Body of pancreas (tissue), 4 donors: ENCODE measurements around the gene JCAD. TPM values are rescaled to one million over a fixed set of nuclear protein-coding genes. Genes with fewer than 3 reads are reported as not detected.

Source experiments
- ATAC-seq: fragments of 150-250 bp; one replicate; pipeline ENCODE4 v1.9.1; 2016
- DNase-seq, 4 donors: peaks; one replicate each; pipeline ENCODE4 v3.0.0-alpha.2; 2019
- H3K27ac ChIP-seq, 4 donors: fragments of 200-600 bp; sonication (generic); 1 replicate in 3 of 4; 2 replicates in 1 of 4; pipeline versions ENCODE4 v1.5.1 to v1.6.1; 2016 to 2019; ENCODE audit warnings: mild to moderate bottlenecking in 1 of 4, mixed read lengths in 1 of 4, moderate library complexity in 1 of 4
- H3K27me3 ChIP-seq, 2 donors: fragments of 200-600 bp; sonication (generic); one replicate each; pipeline ENCODE4 v1.6.0; 2016; ENCODE audit warnings: mild to moderate bottlenecking in 1 of 2
- H3K36me3 ChIP-seq, 2 donors: fragments of 200-600 bp; sonication (generic); replicated peaks in 1 of 2; 2 replicates each; pipeline ENCODE4 v1.5.1; 2016; ENCODE audit warnings: low read depth in 2 of 2; ENCODE audit not compliant: insufficient read depth in 1 of 2
- H3K4me1 ChIP-seq: fragments of 200-600 bp; sonication (generic); one replicate; pipeline ENCODE4 v1.6.0; 2016
- H3K4me3 ChIP-seq, 2 donors: fragments of 200-600 bp; sonication (generic); 1 replicate in 1 of 2; 2 replicates in 1 of 2; pipeline ENCODE4 v1.5.1; 2016 to 2019
- H3K9me3 ChIP-seq, 3 donors: fragments of 200-600 bp; sonication (generic); 1 replicate in 2 of 3; 2 replicates in 1 of 3; pipeline ENCODE4 v1.5.1; 2016
- CTCF ChIP-seq, 7 experiments: fragments of 450-650 bp in 4 of 7; fragments of 200-600 bp in 3 of 7; sonication (generic) in 3 of 7; IDR thresholded peaks; one replicate each; pipeline ENCODE4 v1.5.1; 2016 to 2019; ENCODE audit warnings: antibody characterized with exemption in 7 of 7
- POLR2A ChIP-seq, 3 donors: fragments of 450-650 bp; IDR thresholded peaks; one replicate each; pipeline ENCODE4 v1.6.1; 2016; ENCODE audit warnings: antibody characterized with exemption in 3 of 3, mild to moderate bottlenecking in 2 of 3
- WGBS, 2 donors: methylation state at CpG; one replicate each; pipeline ENCODE4 v1.1.5; 2017; 5-methylcytosine and 5-hydroxymethylcytosine counted together
- intact Hi-C: fragments of 100-400 bp; cut with DNase I; formaldehyde crosslinking; loops from one replicate; pipeline ENCODE4 v1.15.1; 2023
- total RNA-seq, 2 donors: library from RNA; depleted of rRNA; stranded (reverse); fragments of >200 nt; gene quantifications; one replicate each; pipeline ENCODE4 v1.1.0, GENCODE V29; 2016

Gene JCAD
- total RNA-seq, 2 donors from 2014 or later: 15.3 to 22.4 TPM

GRCh38 chr10:30081182-30081581, 21.8 kb upstream of the JCAD start:
- Histone ChIP-seq H3K27me3 (no peaks in the 10 kb centered on the region), H3K4me1 (no peaks in the 10 kb centered on the region), H3K36me3 (no peaks in the 10 kb centered on the region), H3K9me3 (no peaks in the 10 kb centered on the region), H3K27ac (no peak overlapping the region), H3K4me3 (no peak overlapping the region)
- 91 to 93% methylated on average over 5 of the region's 5 CpGs for WGBS, 2 donors
- ATAC-seq (no peak), DNase-seq (no peak)
- TF ChIP-seq POLR2A (IDR thresholded peaks at IDR 0.05) (no peak), CTCF (IDR thresholded peaks at IDR 0.05) (no peak)
- intact Hi-C loops: no loop called here

DNA sequence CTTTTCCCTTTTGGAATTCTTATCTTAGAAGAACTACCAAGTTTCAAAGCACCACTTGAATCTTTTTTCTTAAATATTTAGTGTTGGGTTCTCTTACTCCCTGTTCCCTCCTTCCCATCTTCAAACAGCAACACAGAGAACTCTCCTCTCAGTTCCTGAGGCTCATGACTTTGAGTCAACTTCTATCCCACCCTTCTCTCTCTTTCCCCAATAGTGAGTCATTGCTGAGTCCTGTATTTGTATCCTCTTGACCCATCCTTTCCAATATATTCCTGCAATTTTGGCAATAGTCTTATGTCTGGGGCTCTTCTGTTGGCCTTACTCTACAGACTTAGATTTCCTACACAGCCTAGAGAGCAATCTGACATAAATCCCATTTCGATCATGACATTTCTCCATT, 20.8 kb upstream of the JCAD start:
- no peak overlapping the region for H3K4me3 ChIP-seq
- H3K27ac ChIP-seq: no peak overlapping the region
- H3K4me1 ChIP-seq: no peaks in the 10 kb centered on the region
- no peaks in the 10 kb centered on the region for H3K36me3 ChIP-seq
- intact Hi-C loops: no loop called here
- H3K27me3 ChIP-seq: no peaks in the 10 kb centered on the region
- no peak for DNase-seq
- TF ChIP-seq CTCF (IDR thresholded peaks at IDR 0.05) (no peak), POLR2A (IDR thresholded peaks at IDR 0.05) (no peak)
- no peaks in the 10 kb centered on the region for H3K9me3 ChIP-seq
- no peak for ATAC-seq
- WGBS, 2 donors: 79 to 86% methylated on average over 1 of the region's 1 CpG

- no peak for DNase-seq
- no peak for TF ChIP-seq CTCF (IDR thresholded peaks at IDR 0.05)
- no peak for TF ChIP-seq POLR2A (IDR thresholded peaks at IDR 0.05)
- H3K4me1 ChIP-seq: no peaks in the 10 kb centered on the region
- H3K27me3 ChIP-seq: no peaks in the 10 kb centered on the region
- no peaks in the 10 kb centered on the region for H3K36me3 ChIP-seq
- intact Hi-C loops: no loop called here
- H3K9me3 ChIP-seq: no peaks in the 10 kb centered on the region
- 50 to 67% methylated on average over 1 of the region's 1 CpG for WGBS, 2 donors
- no peak overlapping the region for H3K4me3 ChIP-seq
- no peak overlapping the region for H3K27ac ChIP-seq
- no peak for ATAC-seq
These were observed 20.0 kb upstream of the JCAD start for GRCh38 chr10:30079408-30079807.

GRCh38 chr10:30075481-30075880, 16.1 kb upstream of the JCAD start:
- DNase-seq (no peak), ATAC-seq (no peak)
- intact Hi-C loops: no loop called here
- Histone ChIP-seq H3K27ac (no peak overlapping the region), H3K9me3 (no peaks in the 10 kb centered on the region), H3K4me3 (no peak overlapping the region), H3K36me3 (no peaks in the 10 kb centered on the region), H3K4me1 (no peaks in the 10 kb centered on the region), H3K27me3 (no peaks in the 10 kb centered on the region)
- whole genome bisulfite sequencing, 2 donors: 93% methylated on average over 6 of the region's 6 CpGs
- TF ChIP-seq POLR2A (IDR thresholded peaks at IDR 0.05): no peak
- no peak for TF ChIP-seq CTCF (IDR thresholded peaks at IDR 0.05)

DNA sequence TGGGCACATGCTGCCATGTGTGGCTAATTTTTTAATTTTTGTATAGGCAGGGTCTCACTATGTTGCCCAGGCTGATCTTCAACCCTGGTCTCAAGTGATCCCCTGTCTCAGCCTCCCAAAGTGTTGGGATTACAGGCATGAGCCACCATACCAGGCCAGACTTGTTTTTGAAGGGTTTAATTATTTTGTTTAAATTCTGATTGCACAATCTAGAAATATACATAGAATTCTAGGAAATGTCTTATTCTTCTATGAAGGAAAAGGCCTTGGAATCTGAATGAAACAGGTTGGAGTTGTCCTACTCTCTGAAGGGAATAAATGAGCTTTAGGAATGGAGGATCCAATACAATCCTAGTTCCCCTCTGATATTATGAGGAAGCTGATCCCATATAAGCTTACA, 15.5 kb upstream of the JCAD start:
- Histone ChIP-seq H3K27ac (no peak overlapping the region), H3K36me3 (no peaks in the 10 kb centered on the region), H3K4me3 (no peak overlapping the region), H3K9me3 (no peaks in the 10 kb centered on the region), H3K4me1 (peaks cover 1% of the 10 kb centered on the region), H3K27me3 (no peaks in the 10 kb centered on the region)
- DNase-seq: no peak
- intact Hi-C loops: no loop called here
- TF ChIP-seq POLR2A (IDR thresholded peaks at IDR 0.05): no peak
- no peak for TF ChIP-seq CTCF (IDR thresholded peaks at IDR 0.05)
- ATAC-seq: no peak
